Right lung (tissue), 5 donors: Measurements from ENCODE around the gene SNX3. TPM values are rescaled to one million over a fixed set of nuclear protein-coding genes. Genes with fewer than 3 reads are reported as not detected.

ENCODE experiments used
- polyA plus RNA-seq, 5 donors: library from polyadenylated mRNA; unstranded; fragments of 120-200 nt; gene quantifications; one replicate each; pipeline versions ENCODE4 v1.2.1 to v1.2.3, GENCODE V29; 2013; ENCODE audit warnings: inconsistent platforms in 1 of 5, low replicate concordance in 1 of 5; ENCODE audit not compliant: insufficient read length in 5 of 5, insufficient read depth in 1 of 5

SNX3 gene
- polyA plus RNA-seq, 5 donors, result 246 to 284 (median 266) TPM

Other genes starting within 250 kb of the SNX3 start
- gene OSTM1, start 186.3 kb downstream of the SNX3 start, polyA plus RNA-seq, result 10 to 100 TPM; 14.5 to 26.1 (median 21.5) TPM
- under 1 TPM in 2 of 5 donors, not detected in 3; 0.07 to 0.09 TPM for gene NR2E1, start 95.0 kb downstream of the SNX3 start, polyA plus RNA-seq
- 1 to 10 TPM; 5.4 to 7.7 (median 6.8) TPM for gene AFG1L, start 34.0 kb upstream of the SNX3 start, polyA plus RNA-seq